HCT116 (cell line): ENCODE data around the gene RBCK1. TPM values are rescaled to one million over a fixed set of nuclear protein-coding genes. Genes with fewer than 3 reads are reported as not detected.

Source experiments
- ATAC-seq: fragments of 200-7000 bp; cut with Tn5 transposase; 2 replicates; pipeline ENCODE4 v1.9.1; 2020; ENCODE audit warnings: mild to moderate bottlenecking, moderate library complexity
- BruUV-seq: library from RNA; stranded (reverse); fragments of 400-500 nt; replicated peaks from 2 replicates; lab custom pipeline; 2021; lab: Mats Ljungman, UMichigan
- CTCF ChIA-PET: fragments of 300-600 bp; sonication (Branson Sonifier 250); formaldehyde crosslinking; loops from one replicate; lab custom pipeline; 2021; ENCODE audit warnings: antibody characterized with exemption; lab: Charles Lee
- POLR2A ChIA-PET: fragments of 300-600, 350-600 bp; sonication (Branson Sonifier 250); formaldehyde crosslinking; loops from one replicate; lab custom pipeline; 2021; ENCODE audit warnings: antibody characterized with exemption; lab: Charles Lee
- RAD21 ChIA-PET, 2 experiments: fragments of 300-600 bp; sonication (Branson Sonifier 250); formaldehyde crosslinking; loops; one replicate each; lab custom pipeline; 2023; ENCODE audit warnings: low total read pairs in 2 of 2; ENCODE audit not compliant: uncharacterized antibody in 2 of 2, unreplicated experiment in 2 of 2, low non-redundant PET in 1 of 2; lab: Charles Lee
- DNase-seq: peaks from one replicate; pipeline ENCODE4 v3.0.0-alpha.2; 2010; ENCODE audit warnings: low read depth, low spot score
- H2AFZ ChIP-seq: fragments of 200-600 bp; shearing (Covaris generic), sonication (generic); 2 replicates; pipeline ENCODE4 v1.6.1; 2017; ENCODE audit warnings: low read depth, mixed run types, mixed read lengths, antibody characterized with exemption, low read length; ENCODE audit not compliant: poor library complexity, severe bottlenecking
- H3K27ac ChIP-seq: 2 replicates; pipeline ENCODE4 v1.5.1; 2012; ENCODE audit warnings: low read depth, low read length
- H3K27me3 ChIP-seq: fragments of 200-600 bp; sonication (generic); 2 replicates; pipeline ENCODE4 v1.6.1; 2016; ENCODE audit warnings: mixed run types, low read length, mixed read lengths; ENCODE audit not compliant: insufficient read depth
- H3K36me3 ChIP-seq, 2 experiments: fragments of 200-500 bp in 1 of 2; fragments of 200-600 bp in 1 of 2; sonication (Bioruptor generic) in 1 of 2; sonication (generic) in 1 of 2; 2 replicates each; pipeline versions ENCODE4 v1.5.1 to v1.6.1; 2014 to 2016; ENCODE audit warnings: low read length in 2 of 2, inconsistent platforms in 1 of 2, mixed read lengths in 1 of 2, mixed run types in 1 of 2; ENCODE audit not compliant: insufficient read depth in 2 of 2, control insufficient read depth in 1 of 2
- H3K4me1 ChIP-seq, 2 experiments: fragments of 200-600 bp in 1 of 2; sonication (generic) in 1 of 2; 2 replicates each; pipeline versions ENCODE4 v1.5.1 to v1.6.1; 2012 to 2017; ENCODE audit warnings: low read length in 2 of 2, inconsistent platforms in 1 of 2, mild to moderate bottlenecking in 1 of 2, mixed read lengths in 1 of 2, mixed run types in 1 of 2, moderate library complexity in 1 of 2; ENCODE audit not compliant: insufficient read depth in 2 of 2, control insufficient read depth in 1 of 2
- H3K4me2 ChIP-seq: fragments of 200-600 bp; sonication (generic); 2 replicates; pipeline ENCODE4 v1.6.1; 2017; ENCODE audit warnings: mixed run types, low read length, mixed read lengths
- H3K4me3 ChIP-seq, 2 experiments: fragments of 200-600 bp in 1 of 2; sonication (generic) in 1 of 2; replicated peaks in 1 of 2; 2 replicates each; pipeline ENCODE4 v1.5.1; 2011 to 2016; ENCODE audit warnings: low read length in 2 of 2, control low read depth in 1 of 2, low read depth in 1 of 2, mild to moderate bottlenecking in 1 of 2, mixed read lengths in 1 of 2, mixed run types in 1 of 2
- H3K79me2 ChIP-seq: fragments of 200-600 bp; sonication (generic); 2 replicates; pipeline ENCODE4 v1.6.1; 2017; ENCODE audit warnings: mild to moderate bottlenecking, mixed run types, low read length, moderate library complexity, mixed read lengths; ENCODE audit not compliant: insufficient read depth
- H3K9ac ChIP-seq: fragments of 200-600 bp; sonication (generic); 2 replicates; pipeline ENCODE4 v1.6.1; 2016; ENCODE audit warnings: low read length, mixed read lengths
- H3K9me2 ChIP-seq: fragments of 200-600 bp; sonication (generic), shearing (Covaris generic); 2 replicates; pipeline ENCODE4 v1.6.1; 2017; ENCODE audit warnings: mixed run types, mild to moderate bottlenecking, moderate library complexity; ENCODE audit not compliant: insufficient read depth
- H3K9me3 ChIP-seq, 2 experiments: fragments of 200-500 bp in 1 of 2; fragments of 200-600 bp in 1 of 2; sonication (Bioruptor generic) in 1 of 2; sonication (generic) in 1 of 2; 2 replicates each; pipeline ENCODE4 v1.6.1; 2014 to 2017; ENCODE audit warnings: low read length in 2 of 2, mixed read lengths in 2 of 2, inconsistent platforms in 1 of 2, low read depth in 1 of 2, mild to moderate bottlenecking in 1 of 2, mixed run types in 1 of 2, moderate library complexity in 1 of 2; ENCODE audit not compliant: control insufficient read depth in 1 of 2, insufficient read depth in 1 of 2
- H4K20me1 ChIP-seq: fragments of 200-600 bp; sonication (generic), shearing (Covaris generic); 2 replicates; pipeline ENCODE4 v1.6.1; 2017; ENCODE audit warnings: mixed run types, mild to moderate bottlenecking, moderate library complexity; ENCODE audit not compliant: insufficient read depth
- CBX3 ChIP-seq: IDR thresholded peaks from 2 replicates; pipeline ENCODE4 v1.6.1; 2012; ENCODE audit warnings: low read depth
- CEBPB ChIP-seq: IDR thresholded peaks from 2 replicates; pipeline ENCODE4 v1.6.1; 2012; ENCODE audit warnings: low read depth
- ELF1 ChIP-seq: IDR thresholded peaks from 2 replicates; pipeline ENCODE4 v1.6.1; 2012; ENCODE audit warnings: low read depth, borderline replicate concordance
- EZH2 ChIP-seq: fragments of 200-600 bp; sonication (generic); IDR thresholded peaks from 2 replicates; pipeline ENCODE4 v1.6.1; 2017; ENCODE audit warnings: antibody characterized with exemption, mixed run types
- FOSL1 ChIP-seq: IDR thresholded peaks from 2 replicates; pipeline ENCODE4 v1.6.1; 2012; ENCODE audit warnings: low read depth
- JUND ChIP-seq: IDR thresholded peaks from 2 replicates; pipeline ENCODE4 v1.6.1; 2012
- POLR2AphosphoS5 ChIP-seq: IDR thresholded peaks from 2 replicates; pipeline ENCODE4 v1.6.1; 2011; ENCODE audit warnings: mild to moderate bottlenecking, low read depth, low read length, moderate library complexity
- RAD21 ChIP-seq: IDR thresholded peaks from 2 replicates; pipeline ENCODE4 v1.6.1; 2012; ENCODE audit warnings: low read depth, mild to moderate bottlenecking
- SIN3A ChIP-seq: IDR thresholded peaks from 2 replicates; pipeline ENCODE4 v1.6.1; 2012; ENCODE audit warnings: low read depth
- SRF ChIP-seq: IDR thresholded peaks from 2 replicates; pipeline ENCODE4 v1.6.1; 2012; ENCODE audit warnings: low read depth
- TCF7L2 ChIP-seq: IDR thresholded peaks from 2 replicates; pipeline ENCODE4 v1.7.0; 2011; ENCODE audit warnings: borderline replicate concordance, inconsistent platforms; ENCODE audit not compliant: insufficient read depth, insufficient read length; ENCODE audit errors: extremely low read depth
- YY1 ChIP-seq: IDR thresholded peaks from 2 replicates; pipeline ENCODE4 v1.6.1; 2011; ENCODE audit warnings: low read length, low read depth, moderate library complexity, mild to moderate bottlenecking; ENCODE audit not compliant: insufficient replicate concordance; ENCODE audit errors: extremely low read depth
- ZFX ChIP-seq: fragments of 450-650 bp; IDR thresholded peaks from 2 replicates; pipeline ENCODE4 v1.6.1; 2017
- ZNF274 ChIP-seq: fragments of 200-500 bp; sonication (Bioruptor generic); IDR thresholded peaks from 2 replicates; pipeline ENCODE4 v1.6.1; 2014; ENCODE audit warnings: mild to moderate bottlenecking, low read depth, low read length, inconsistent platforms
- intact Hi-C: fragments of 100-400 bp; cut with micrococcal nuclease; formaldehyde crosslinking; loops from 2 replicates; pipeline ENCODE4 v1.10.0; 2022
- total RNA-seq: library from RNA; stranded (reverse); gene quantifications from one replicate; pipeline ENCODE4 v1.2.1, GENCODE V29; 2021; ENCODE audit not compliant: unreplicated experiment
- TF ChIP-seq, protein P1 (sequence below): IDR thresholded peaks from 2 replicates; pipeline ENCODE4 v1.6.1; 2012
- TF ChIP-seq, protein P2 (sequence below): IDR thresholded peaks from 2 replicates; pipeline ENCODE4 v1.6.1; 2012
- TF ChIP-seq, protein P3 (sequence below), 3 experiments: fragments of 200-600 bp in 1 of 3; sonication (generic) in 1 of 3; IDR thresholded peaks in 2 of 3; conservative IDR thresholded peaks in 1 of 3; 2 replicates each; pipeline ENCODE4 v1.5.1; 2012 to 2017; ENCODE audit warnings: low read depth in 2 of 3, low read length in 2 of 3, antibody characterized with exemption in 1 of 3, borderline replicate concordance in 1 of 3, control low read depth in 1 of 3, mild to moderate bottlenecking in 1 of 3, mixed read lengths in 1 of 3, mixed run types in 1 of 3, moderate library complexity in 1 of 3; ENCODE audit not compliant: insufficient read depth in 1 of 3

Gene RBCK1
- total RNA-seq, 1 experiment from 2014 or later, result 180 TPM

DNA sequence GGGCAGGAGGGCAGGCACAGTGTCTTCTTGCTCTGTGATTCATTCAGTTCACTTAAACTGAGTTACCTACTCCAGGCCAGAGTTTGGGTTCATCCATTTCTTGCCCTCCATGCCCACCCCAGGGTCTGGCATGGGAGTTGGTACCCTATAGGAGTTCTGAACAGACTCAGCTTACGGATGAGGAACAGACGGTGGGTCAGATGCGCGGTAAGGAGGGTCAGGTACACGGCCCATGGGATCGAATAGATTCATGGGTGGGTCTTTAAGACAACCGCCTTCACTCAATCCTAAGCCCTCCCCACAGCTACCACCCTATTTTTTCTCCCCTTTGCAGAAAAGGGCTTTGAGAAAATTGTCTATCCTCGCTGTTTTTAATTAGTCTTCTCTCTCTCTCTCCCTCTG lies 40.6 kb upstream of the RBCK1 start (continued):
- TF ChIP-seq, protein P1, sequence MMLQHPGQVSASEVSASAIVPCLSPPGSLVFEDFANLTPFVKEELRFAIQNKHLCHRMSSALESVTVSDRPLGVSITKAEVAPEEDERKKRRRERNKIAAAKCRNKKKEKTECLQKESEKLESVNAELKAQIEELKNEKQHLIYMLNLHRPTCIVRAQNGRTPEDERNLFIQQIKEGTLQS, result no peak
- TF ChIP-seq JUND (no peak), SIN3A (no peak), CBX3 (no peak), FOSL1 (no peak), SRF (no peak), YY1 (no peak), POLR2AphosphoS5 (no peak)

DNA sequence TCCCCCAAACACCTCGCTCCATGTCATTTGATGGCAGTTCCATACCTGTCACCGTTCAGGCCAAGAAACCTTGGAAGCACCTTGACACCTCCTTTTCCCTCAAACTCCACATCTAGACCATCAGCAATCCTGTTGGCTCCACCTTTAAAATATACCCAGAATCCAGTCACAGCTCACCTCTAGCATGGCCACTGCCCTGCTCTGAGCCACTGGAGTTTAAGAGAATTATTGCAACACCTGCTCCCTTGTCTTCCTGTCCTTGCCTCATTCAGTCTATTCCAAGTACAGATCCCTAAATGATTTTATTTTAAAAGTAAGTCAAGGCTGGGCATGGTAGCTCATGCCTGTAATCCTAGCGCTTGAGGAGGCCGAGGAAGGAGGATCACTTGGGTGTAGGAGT lies 39.2 kb upstream of the RBCK1 start:
- Histone ChIP-seq H3K79me2 (no peaks in the 10 kb centered on the region), H3K4me1 (peaks cover 88 to 89% of the 10 kb centered on the region in 2 experiments), H2AFZ (no peak overlapping the region), H3K27ac (0 out of 2 replicates have a peak overlapping the region, but pooled peaks have one; percentile 11), H3K27me3 (no peaks in the 10 kb centered on the region), H3K4me3 (no peak overlapping the region), H3K4me2 (peak overlapping the region; percentile 39; the same call in 1 of the 2 replicates), H3K9me2 (no peaks in the 10 kb centered on the region), H3K36me3 (no peaks in the 10 kb centered on the region), H4K20me1 (no peaks in the 10 kb centered on the region), H3K9ac (no peak overlapping the region), H3K9me3 (no peaks in the 10 kb centered on the region)
- ChIA-PET POLR2A (interaction anchor here (19.7 to 29.0 kb wide), 3 partner anchors 5 to 30 kb away, joined by 639 to 779 read pairs (median 779); partner anchors contain the start of genes RBCK1 and TRIB3), RAD21 (no interaction called here), CTCF (interaction anchor here (2.6 kb wide), 1 partner anchor 14 kb away, joined by 6 read pairs; no protein-coding TSS in a partner anchor)
- BruUV-seq, result no TSS peak
- no peak for ATAC-seq
- intact Hi-C loops, result no loop called here
- TF ChIP-seq YY1, result no peak
- TF ChIP-seq CEBPB, result no peak
- TF ChIP-seq ELF1, result no peak
- no peak for TF ChIP-seq POLR2AphosphoS5
- TF ChIP-seq RAD21, result no peak
- TF ChIP-seq SRF, result no peak
- no peak for TF ChIP-seq EZH2
- TF ChIP-seq, protein P2, sequence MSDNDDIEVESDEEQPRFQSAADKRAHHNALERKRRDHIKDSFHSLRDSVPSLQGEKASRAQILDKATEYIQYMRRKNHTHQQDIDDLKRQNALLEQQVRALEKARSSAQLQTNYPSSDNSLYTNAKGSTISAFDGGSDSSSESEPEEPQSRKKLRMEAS, result no peak
- no peak for TF ChIP-seq ZNF274
- no peak for TF ChIP-seq FOSL1
- no peak for TF ChIP-seq JUND
- TF ChIP-seq SIN3A, result no peak
- TF ChIP-seq, protein P1, result no peak
- TF ChIP-seq ZFX, result no peak
- TF ChIP-seq TCF7L2, result no peak
- TF ChIP-seq, protein P3, sequence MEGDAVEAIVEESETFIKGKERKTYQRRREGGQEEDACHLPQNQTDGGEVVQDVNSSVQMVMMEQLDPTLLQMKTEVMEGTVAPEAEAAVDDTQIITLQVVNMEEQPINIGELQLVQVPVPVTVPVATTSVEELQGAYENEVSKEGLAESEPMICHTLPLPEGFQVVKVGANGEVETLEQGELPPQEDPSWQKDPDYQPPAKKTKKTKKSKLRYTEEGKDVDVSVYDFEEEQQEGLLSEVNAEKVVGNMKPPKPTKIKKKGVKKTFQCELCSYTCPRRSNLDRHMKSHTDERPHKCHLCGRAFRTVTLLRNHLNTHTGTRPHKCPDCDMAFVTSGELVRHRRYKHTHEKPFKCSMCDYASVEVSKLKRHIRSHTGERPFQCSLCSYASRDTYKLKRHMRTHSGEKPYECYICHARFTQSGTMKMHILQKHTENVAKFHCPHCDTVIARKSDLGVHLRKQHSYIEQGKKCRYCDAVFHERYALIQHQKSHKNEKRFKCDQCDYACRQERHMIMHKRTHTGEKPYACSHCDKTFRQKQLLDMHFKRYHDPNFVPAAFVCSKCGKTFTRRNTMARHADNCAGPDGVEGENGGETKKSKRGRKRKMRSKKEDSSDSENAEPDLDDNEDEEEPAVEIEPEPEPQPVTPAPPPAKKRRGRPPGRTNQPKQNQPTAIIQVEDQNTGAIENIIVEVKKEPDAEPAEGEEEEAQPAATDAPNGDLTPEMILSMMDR (IDR thresholded peaks at IDR 0.05 in 2 of 3, conservative IDR thresholded peaks at IDR 0.05 in 1 of 3; ENCODE audit: borderline replicate concordance in 1 of 3, insufficient read depth in 1 of 3, low read depth in 2 of 3, low read length in 2 of 3), result no peak
- TF ChIP-seq CBX3, result no peak
- no peak for DNase-seq
